Immature natural killer cell (primary cell): ENCODE measurements around the gene SS18L1. TPM values are rescaled to one million over a fixed set of nuclear protein-coding genes. Genes with fewer than 3 reads are reported as not detected.

Experiments
- polyA plus RNA-seq, 3 donors: library from polyadenylated mRNA; unstranded; fragments of 300-500 nt; fragmentation: Illumina TruSeq; gene quantifications; one replicate each; pipeline ENCODE4 v1.2.3, GENCODE V29; 2021

Gene SS18L1
- polyA plus RNA-seq, 3 donors from 2014 or later, result 0.39 to 0.68 TPM; not detected in 1

Other genes starting within 250 kb of the SS18L1 start
- gene TAF4, start 77.9 kb upstream of the SS18L1 start, polyA plus RNA-seq, result 1 to 10 TPM in 2 of 3 donors, under 1 TPM in 1; 0.04 to 3.2 (median 1.1) TPM
- gene LSM14B, start 21.3 kb upstream of the SS18L1 start, polyA plus RNA-seq, result 1 to 10 TPM in 2 of 3 donors, under 1 TPM in 1; 0.19 to 1.9 (median 1.4) TPM
- gene PSMA7, start 375 bp upstream of the SS18L1 start, polyA plus RNA-seq, result 100 to 1,000 TPM; 497 to 643 (median 622) TPM
- gene MTG2, start 39.3 kb downstream of the SS18L1 start, polyA plus RNA-seq, result 10 to 100 TPM; 14.5 to 19.6 (median 15.3) TPM
- gene HRH3, start 76.5 kb downstream of the SS18L1 start, polyA plus RNA-seq, result not detected
- 10 to 100 TPM; 17.9 to 45.2 (median 24.5) TPM for gene OSBPL2, start 94.8 kb downstream of the SS18L1 start, polyA plus RNA-seq
- 100 to 1,000 TPM in 2 of 3 donors, 10 to 100 TPM in 1; 97.2 to 132 (median 108) TPM for gene ADRM1, start 159.2 kb downstream of the SS18L1 start, polyA plus RNA-seq
- gene LAMA5, start 223.5 kb downstream of the SS18L1 start, polyA plus RNA-seq, result under 1 TPM in 1 of 3 donors, not detected in 2; 0.30 TPM
- 1,000 to 10,000 TPM in 2 of 3 donors, 100 to 1,000 TPM in 1; 743 to 1,716 (median 1,008) TPM for gene RPS21, start 243.3 kb downstream of the SS18L1 start, polyA plus RNA-seq